H9 (cell line): ENCODE data around the gene KLRB1. TPM values are rescaled to one million over a fixed set of nuclear protein-coding genes. Genes with fewer than 3 reads are reported as not detected.

ENCODE experiments used
- DNase-seq: peaks from one replicate; pipeline ENCODE4 v3.0.0-alpha.2; 2017
- H2AFZ ChIP-seq: one replicate; pipeline ENCODE4 v1.6.1; 2013; ENCODE audit warnings: mild to moderate bottlenecking, low read length, control low read depth, moderate library complexity
- H2AK5ac ChIP-seq: 2 replicates; pipeline ENCODE4 v1.6.1; 2013; ENCODE audit warnings: low read length, control low read depth, mixed read lengths; ENCODE audit not compliant: insufficient read length
- H2BK120ac ChIP-seq: one replicate; pipeline ENCODE4 v1.6.1; 2013; ENCODE audit warnings: low read depth, mild to moderate bottlenecking, low read length, control low read depth, inconsistent platforms; ENCODE audit not compliant: poor library complexity, severe bottlenecking
- H2BK12ac ChIP-seq: 2 replicates; pipeline ENCODE4 v1.6.1; 2013; ENCODE audit warnings: low read length, control low read depth, mixed read lengths, low read depth; ENCODE audit not compliant: insufficient read length
- H2BK15ac ChIP-seq: 2 replicates; pipeline ENCODE4 v1.6.1; 2013; ENCODE audit warnings: low read depth, low read length, control low read depth
- H2BK20ac ChIP-seq: one replicate; pipeline ENCODE4 v1.6.1; 2013; ENCODE audit warnings: low read depth, mild to moderate bottlenecking, low read length, control low read depth, inconsistent platforms; ENCODE audit not compliant: poor library complexity, severe bottlenecking
- H2BK5ac ChIP-seq: 2 replicates; pipeline ENCODE4 v1.6.1; 2013; ENCODE audit warnings: low read length, control low read depth, mixed read lengths; ENCODE audit not compliant: insufficient read length
- H3K14ac ChIP-seq: 2 replicates; pipeline ENCODE4 v1.6.1; 2013; ENCODE audit warnings: low read length, control low read depth; ENCODE audit not compliant: insufficient read depth
- H3K18ac ChIP-seq: 2 replicates; pipeline ENCODE4 v1.6.1; 2013; ENCODE audit warnings: low read depth, mild to moderate bottlenecking, mixed read lengths, low read length, control low read depth; ENCODE audit not compliant: insufficient read length
- H3K23ac ChIP-seq: 2 replicates; pipeline ENCODE4 v1.6.1; 2013; ENCODE audit warnings: low read length, control low read depth, mixed read lengths, low read depth; ENCODE audit not compliant: insufficient read length
- H3K23me2 ChIP-seq: 2 replicates; pipeline ENCODE4 v1.6.1; 2013; ENCODE audit warnings: low read depth, mild to moderate bottlenecking, mixed read lengths, low read length, control low read depth; ENCODE audit not compliant: insufficient read length, poor library complexity, severe bottlenecking
- H3K27ac ChIP-seq: 2 replicates; pipeline ENCODE4 v1.5.1; 2013; ENCODE audit warnings: low read length, control low read depth, mixed read lengths, low read depth; ENCODE audit not compliant: insufficient read length
- H3K27me3 ChIP-seq: 2 replicates; pipeline ENCODE4 v1.6.1; 2013; ENCODE audit warnings: low read length, control low read depth, inconsistent platforms; ENCODE audit not compliant: insufficient read depth
- H3K4ac ChIP-seq: 2 replicates; pipeline ENCODE4 v1.6.1; 2013; ENCODE audit warnings: low read depth, mild to moderate bottlenecking, control low read depth, inconsistent platforms, low read length, moderate library complexity
- H3K4me1 ChIP-seq: 2 replicates; pipeline ENCODE4 v1.6.1; 2013; ENCODE audit warnings: low read length, control low read depth, inconsistent platforms; ENCODE audit not compliant: insufficient read depth
- H3K4me2 ChIP-seq: 2 replicates; pipeline ENCODE4 v1.6.1; 2013; ENCODE audit warnings: low read length, control low read depth, mixed read lengths; ENCODE audit not compliant: insufficient read length, insufficient read depth
- H3K56ac ChIP-seq: 2 replicates; pipeline ENCODE4 v1.6.1; 2013; ENCODE audit warnings: low read depth, mild to moderate bottlenecking, mixed read lengths, low read length, control low read depth; ENCODE audit not compliant: insufficient read length
- H3K79me1 ChIP-seq: 2 replicates; pipeline ENCODE4 v1.6.1; 2013; ENCODE audit warnings: low read depth, mild to moderate bottlenecking, moderate library complexity, low read length, control low read depth, inconsistent platforms; ENCODE audit not compliant: insufficient read depth, poor library complexity, severe bottlenecking
- H3K79me2 ChIP-seq: 2 replicates; pipeline ENCODE4 v1.6.1; 2013; ENCODE audit warnings: low read length, control low read depth, inconsistent platforms; ENCODE audit not compliant: insufficient read depth
- H3K9ac ChIP-seq: 2 replicates; pipeline ENCODE4 v1.6.1; 2013; ENCODE audit warnings: low read length, control low read depth, mixed read lengths; ENCODE audit not compliant: insufficient read length; ENCODE audit errors: extremely low read depth
- H3K9me3 ChIP-seq: one replicate; pipeline ENCODE4 v1.6.1; 2013; ENCODE audit warnings: low read depth, low read length, inconsistent platforms; ENCODE audit not compliant: control insufficient read depth
- H3T11ph ChIP-seq: one replicate; pipeline ENCODE4 v1.6.1; 2013; ENCODE audit warnings: mild to moderate bottlenecking, low read length, control low read depth, inconsistent platforms
- H4K20me1 ChIP-seq: one replicate; pipeline ENCODE4 v1.6.1; 2013; ENCODE audit not compliant: control insufficient read depth, insufficient read length, insufficient read depth
- H4K5ac ChIP-seq: 2 replicates; pipeline ENCODE4 v1.6.1; 2013; ENCODE audit warnings: low read depth, mild to moderate bottlenecking, mixed read lengths, low read length, control low read depth; ENCODE audit not compliant: insufficient read length
- H4K8ac ChIP-seq: replicated peaks from 2 replicates; pipeline ENCODE4 v1.6.1; 2013; ENCODE audit warnings: low read length, control low read depth, mixed read lengths, low read depth; ENCODE audit not compliant: insufficient read length
- H4K91ac ChIP-seq: 2 replicates; pipeline ENCODE4 v1.6.1; 2013; ENCODE audit warnings: low read depth, mild to moderate bottlenecking, moderate library complexity, mixed read lengths, low read length, control low read depth; ENCODE audit not compliant: insufficient read length
- H3K27ac Mint-ChIP-seq, 3 experiments: 2 replicates in 2 of 3; 3 replicates in 1 of 3; pipeline ENCODE4 v1.8.0; 2020 to 2021; ENCODE audit warnings: mixed read lengths in 3 of 3, mild to moderate bottlenecking in 1 of 3, moderate library complexity in 1 of 3
- H3K27me3 Mint-ChIP-seq: 2 replicates; pipeline ENCODE4 v1.8.0; 2021; ENCODE audit warnings: low read depth, mild to moderate bottlenecking, moderate library complexity, mixed read lengths
- H3K36me3 Mint-ChIP-seq, 3 experiments: 2 replicates in 2 of 3; 3 replicates in 1 of 3; pipeline ENCODE4 v1.8.0; 2020 to 2021; ENCODE audit warnings: low read depth in 3 of 3, mixed read lengths in 3 of 3; ENCODE audit not compliant: insufficient read depth in 1 of 3
- H3K4me1 Mint-ChIP-seq, 2 experiments: 2 replicates each; pipeline ENCODE4 v1.8.0; 2020; ENCODE audit warnings: mixed read lengths in 2 of 2
- H3K4me3 Mint-ChIP-seq, 2 experiments: 2 replicates in 1 of 2; 3 replicates in 1 of 2; pipeline ENCODE4 v1.8.0; 2020 to 2021; ENCODE audit warnings: mild to moderate bottlenecking in 2 of 2, mixed read lengths in 2 of 2, moderate library complexity in 1 of 2
- H3K9me3 Mint-ChIP-seq, 2 experiments: 2 replicates in 1 of 2; 3 replicates in 1 of 2; pipeline ENCODE4 v1.8.0; 2020; ENCODE audit warnings: mild to moderate bottlenecking in 2 of 2, mixed read lengths in 2 of 2, moderate library complexity in 1 of 2
- CTCF ChIP-seq: fragments of 200-600 bp; sonication (generic); conservative IDR thresholded peaks from 3 replicates; pipeline ENCODE4 v1.8.0; 2021; ENCODE audit warnings: antibody characterized with exemption, mild to moderate bottlenecking
- WGBS: extraction: QIAGEN DNeasy Blood & Tissue Kit; methylation state at CpG from one replicate; pipeline ENCODE4 v1.1.7; 2013; ENCODE audit warnings: missing lambda C conversion rate, low lambda C conversion rate, mixed read lengths; ENCODE audit not compliant: insufficient read length; ENCODE audit errors: extremely low coverage; 5-methylcytosine and 5-hydroxymethylcytosine counted together
- total RNA-seq: library from RNA; stranded (reverse); gene quantifications from 2 replicates; pipeline ENCODE4 v1.2.1, GENCODE V29; 2021

Gene KLRB1
- total RNA-seq, 1 experiment from 2014 or later: 0.15 TPM

DNA sequence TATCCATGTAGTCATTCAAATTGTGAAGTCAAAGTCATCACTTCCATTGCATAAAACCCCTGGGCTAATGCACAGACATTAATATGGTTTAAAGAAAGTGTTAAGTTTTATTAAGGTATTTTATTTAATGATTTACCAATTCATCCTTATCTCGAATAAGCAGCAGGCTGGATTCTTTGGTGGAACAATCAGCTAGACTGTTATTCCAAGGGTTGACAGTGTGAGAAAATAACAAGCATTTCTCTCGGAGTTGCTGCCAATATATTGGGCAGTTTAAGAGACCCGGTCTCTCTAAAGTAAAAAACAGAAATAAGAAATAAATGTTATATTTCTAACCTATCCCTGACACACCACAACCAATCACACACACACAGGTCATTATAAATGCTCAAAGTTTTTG is 9.4 kb downstream of the KLRB1 start:
- no peaks in the 10 kb centered on the region for H3K9me3 Mint-ChIP-seq
- H3K27me3 Mint-ChIP-seq: no peaks in the 10 kb centered on the region
- H3K4me1 ChIP-seq: no peaks in the 10 kb centered on the region
- no peak overlapping the region for H4K5ac ChIP-seq
- no peak overlapping the region for H3K9ac ChIP-seq
- no peak overlapping the region for H2BK20ac ChIP-seq
- H4K91ac ChIP-seq: no peak overlapping the region
- no peak overlapping the region for H3K27ac Mint-ChIP-seq
- no peaks in the 10 kb centered on the region for H3K79me2 ChIP-seq
- no peaks in the 10 kb centered on the region for H4K20me1 ChIP-seq
- DNase-seq: no peak
- no peak overlapping the region for H3T11ph ChIP-seq
- H3K27ac ChIP-seq: no peak overlapping the region
- H3K36me3 Mint-ChIP-seq: no peaks in the 10 kb centered on the region
- H2BK5ac ChIP-seq: no peak overlapping the region
- H3K4me2 ChIP-seq: no peak overlapping the region
- no peak overlapping the region for H2BK12ac ChIP-seq
- no peaks in the 10 kb centered on the region for H3K23me2 ChIP-seq
- H3K4ac ChIP-seq: no peak overlapping the region
- H3K18ac ChIP-seq: no peak overlapping the region
- H2AK5ac ChIP-seq: no peak overlapping the region
- no CpG with 5 or more reads among the region's 3 CpGs for WGBS
- H3K4me3 Mint-ChIP-seq: no peak overlapping the region
- no peaks in the 10 kb centered on the region for H3K79me1 ChIP-seq
- no peak for TF ChIP-seq CTCF
- H3K23ac ChIP-seq: no peak overlapping the region
- no peaks in the 10 kb centered on the region for H3K9me3 ChIP-seq
- H3K4me1 Mint-ChIP-seq: peaks cover 18 to 25% of the 10 kb centered on the region in 2 experiments
- H4K8ac ChIP-seq: no peak overlapping the region
- H2BK15ac ChIP-seq: no peak overlapping the region
- no peak overlapping the region for H2BK120ac ChIP-seq
- H3K27me3 ChIP-seq: no peaks in the 10 kb centered on the region
- no peak overlapping the region for H3K56ac ChIP-seq
- H3K14ac ChIP-seq: no peak overlapping the region
- no peak overlapping the region for H2AFZ ChIP-seq
